Mammary epithelial cell (primary cell): ENCODE data around the gene NTF3.

Experiments used
- EZH2 ChIP-seq: IDR thresholded peaks from 2 replicates; pipeline ENCODE4 v1.6.1; 2012; ENCODE audit warnings: low read length, inconsistent platforms, borderline replicate concordance
- TF ChIP-seq, protein P1 (sequence below), 2 donors: IDR thresholded peaks in 1 of 2; conservative IDR thresholded peaks in 1 of 2; 2 replicates each; pipeline ENCODE4 v1.5.1; 2011 to 2012; ENCODE audit warnings: inconsistent platforms in 2 of 2, low read length in 2 of 2, mild to moderate bottlenecking in 2 of 2, control low read depth in 1 of 2, low read depth in 1 of 2; ENCODE audit not compliant: insufficient read depth in 1 of 2; ENCODE audit errors: extremely low read depth in 1 of 2

DNA sequence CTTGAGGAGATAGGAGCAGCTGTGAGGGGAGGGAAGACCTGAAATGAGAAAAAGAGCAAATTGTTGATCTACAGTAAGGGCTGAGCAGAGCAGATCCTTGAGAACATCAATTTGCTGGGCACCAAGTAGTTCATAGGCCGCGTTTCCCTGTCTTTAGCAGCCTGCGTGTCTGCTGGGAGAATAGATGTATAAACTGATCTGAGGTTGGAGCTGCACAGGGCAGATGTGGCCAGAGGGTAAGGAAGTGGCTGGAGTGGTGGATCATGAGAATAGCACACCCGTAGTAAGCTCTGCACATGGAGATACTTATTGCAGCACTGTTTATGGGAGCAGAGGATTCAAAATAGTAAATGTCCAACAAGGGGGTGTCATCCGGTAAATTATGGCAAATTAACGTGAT, 44.4 kb downstream of the NTF3 start:
- TF ChIP-seq, protein P1, sequence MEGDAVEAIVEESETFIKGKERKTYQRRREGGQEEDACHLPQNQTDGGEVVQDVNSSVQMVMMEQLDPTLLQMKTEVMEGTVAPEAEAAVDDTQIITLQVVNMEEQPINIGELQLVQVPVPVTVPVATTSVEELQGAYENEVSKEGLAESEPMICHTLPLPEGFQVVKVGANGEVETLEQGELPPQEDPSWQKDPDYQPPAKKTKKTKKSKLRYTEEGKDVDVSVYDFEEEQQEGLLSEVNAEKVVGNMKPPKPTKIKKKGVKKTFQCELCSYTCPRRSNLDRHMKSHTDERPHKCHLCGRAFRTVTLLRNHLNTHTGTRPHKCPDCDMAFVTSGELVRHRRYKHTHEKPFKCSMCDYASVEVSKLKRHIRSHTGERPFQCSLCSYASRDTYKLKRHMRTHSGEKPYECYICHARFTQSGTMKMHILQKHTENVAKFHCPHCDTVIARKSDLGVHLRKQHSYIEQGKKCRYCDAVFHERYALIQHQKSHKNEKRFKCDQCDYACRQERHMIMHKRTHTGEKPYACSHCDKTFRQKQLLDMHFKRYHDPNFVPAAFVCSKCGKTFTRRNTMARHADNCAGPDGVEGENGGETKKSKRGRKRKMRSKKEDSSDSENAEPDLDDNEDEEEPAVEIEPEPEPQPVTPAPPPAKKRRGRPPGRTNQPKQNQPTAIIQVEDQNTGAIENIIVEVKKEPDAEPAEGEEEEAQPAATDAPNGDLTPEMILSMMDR (conservative IDR thresholded peaks at IDR 0.05 in 1 of 2, IDR thresholded peaks at IDR 0.05 in 1 of 2; ENCODE audit: extremely low read depth in 1 of 2, insufficient read depth in 1 of 2, low read depth in 1 of 2, low read length in 2 of 2): no peak
- TF ChIP-seq EZH2: no peak
